ENCODE results near the gene TMEM123. TPM values are rescaled to one million over a fixed set of nuclear protein-coding genes. Genes with fewer than 3 reads are reported as not detected.

Gene TMEM123
- total and polyA plus RNA-seq, 2 of the 8 experiments (the other 6 are each of a cell fraction or from before 2014, with no cell fraction given), result 75.5 to 80.1 TPM

DNA sequence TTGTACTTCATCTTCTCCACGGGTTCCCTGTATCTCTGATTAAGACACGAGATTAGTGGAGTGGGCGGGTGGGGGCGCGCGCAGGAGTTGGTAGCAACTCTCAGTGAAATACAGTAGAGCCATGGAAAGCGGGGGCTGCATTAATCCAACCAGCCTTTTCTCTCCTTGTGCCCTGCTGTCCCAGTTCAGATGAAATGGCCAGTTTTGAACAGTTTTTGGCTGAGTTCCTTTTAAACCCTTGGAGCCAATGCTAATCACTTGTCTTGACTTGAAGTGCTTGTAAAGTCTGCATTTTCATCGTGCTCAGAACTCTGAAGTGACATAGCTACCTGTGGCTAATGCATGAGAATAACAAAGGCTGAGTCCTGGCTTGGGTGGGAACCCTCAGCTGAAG, 734 bp upstream of the TMEM123 start (continued):
- TF ChIP-seq, protein P1, sequence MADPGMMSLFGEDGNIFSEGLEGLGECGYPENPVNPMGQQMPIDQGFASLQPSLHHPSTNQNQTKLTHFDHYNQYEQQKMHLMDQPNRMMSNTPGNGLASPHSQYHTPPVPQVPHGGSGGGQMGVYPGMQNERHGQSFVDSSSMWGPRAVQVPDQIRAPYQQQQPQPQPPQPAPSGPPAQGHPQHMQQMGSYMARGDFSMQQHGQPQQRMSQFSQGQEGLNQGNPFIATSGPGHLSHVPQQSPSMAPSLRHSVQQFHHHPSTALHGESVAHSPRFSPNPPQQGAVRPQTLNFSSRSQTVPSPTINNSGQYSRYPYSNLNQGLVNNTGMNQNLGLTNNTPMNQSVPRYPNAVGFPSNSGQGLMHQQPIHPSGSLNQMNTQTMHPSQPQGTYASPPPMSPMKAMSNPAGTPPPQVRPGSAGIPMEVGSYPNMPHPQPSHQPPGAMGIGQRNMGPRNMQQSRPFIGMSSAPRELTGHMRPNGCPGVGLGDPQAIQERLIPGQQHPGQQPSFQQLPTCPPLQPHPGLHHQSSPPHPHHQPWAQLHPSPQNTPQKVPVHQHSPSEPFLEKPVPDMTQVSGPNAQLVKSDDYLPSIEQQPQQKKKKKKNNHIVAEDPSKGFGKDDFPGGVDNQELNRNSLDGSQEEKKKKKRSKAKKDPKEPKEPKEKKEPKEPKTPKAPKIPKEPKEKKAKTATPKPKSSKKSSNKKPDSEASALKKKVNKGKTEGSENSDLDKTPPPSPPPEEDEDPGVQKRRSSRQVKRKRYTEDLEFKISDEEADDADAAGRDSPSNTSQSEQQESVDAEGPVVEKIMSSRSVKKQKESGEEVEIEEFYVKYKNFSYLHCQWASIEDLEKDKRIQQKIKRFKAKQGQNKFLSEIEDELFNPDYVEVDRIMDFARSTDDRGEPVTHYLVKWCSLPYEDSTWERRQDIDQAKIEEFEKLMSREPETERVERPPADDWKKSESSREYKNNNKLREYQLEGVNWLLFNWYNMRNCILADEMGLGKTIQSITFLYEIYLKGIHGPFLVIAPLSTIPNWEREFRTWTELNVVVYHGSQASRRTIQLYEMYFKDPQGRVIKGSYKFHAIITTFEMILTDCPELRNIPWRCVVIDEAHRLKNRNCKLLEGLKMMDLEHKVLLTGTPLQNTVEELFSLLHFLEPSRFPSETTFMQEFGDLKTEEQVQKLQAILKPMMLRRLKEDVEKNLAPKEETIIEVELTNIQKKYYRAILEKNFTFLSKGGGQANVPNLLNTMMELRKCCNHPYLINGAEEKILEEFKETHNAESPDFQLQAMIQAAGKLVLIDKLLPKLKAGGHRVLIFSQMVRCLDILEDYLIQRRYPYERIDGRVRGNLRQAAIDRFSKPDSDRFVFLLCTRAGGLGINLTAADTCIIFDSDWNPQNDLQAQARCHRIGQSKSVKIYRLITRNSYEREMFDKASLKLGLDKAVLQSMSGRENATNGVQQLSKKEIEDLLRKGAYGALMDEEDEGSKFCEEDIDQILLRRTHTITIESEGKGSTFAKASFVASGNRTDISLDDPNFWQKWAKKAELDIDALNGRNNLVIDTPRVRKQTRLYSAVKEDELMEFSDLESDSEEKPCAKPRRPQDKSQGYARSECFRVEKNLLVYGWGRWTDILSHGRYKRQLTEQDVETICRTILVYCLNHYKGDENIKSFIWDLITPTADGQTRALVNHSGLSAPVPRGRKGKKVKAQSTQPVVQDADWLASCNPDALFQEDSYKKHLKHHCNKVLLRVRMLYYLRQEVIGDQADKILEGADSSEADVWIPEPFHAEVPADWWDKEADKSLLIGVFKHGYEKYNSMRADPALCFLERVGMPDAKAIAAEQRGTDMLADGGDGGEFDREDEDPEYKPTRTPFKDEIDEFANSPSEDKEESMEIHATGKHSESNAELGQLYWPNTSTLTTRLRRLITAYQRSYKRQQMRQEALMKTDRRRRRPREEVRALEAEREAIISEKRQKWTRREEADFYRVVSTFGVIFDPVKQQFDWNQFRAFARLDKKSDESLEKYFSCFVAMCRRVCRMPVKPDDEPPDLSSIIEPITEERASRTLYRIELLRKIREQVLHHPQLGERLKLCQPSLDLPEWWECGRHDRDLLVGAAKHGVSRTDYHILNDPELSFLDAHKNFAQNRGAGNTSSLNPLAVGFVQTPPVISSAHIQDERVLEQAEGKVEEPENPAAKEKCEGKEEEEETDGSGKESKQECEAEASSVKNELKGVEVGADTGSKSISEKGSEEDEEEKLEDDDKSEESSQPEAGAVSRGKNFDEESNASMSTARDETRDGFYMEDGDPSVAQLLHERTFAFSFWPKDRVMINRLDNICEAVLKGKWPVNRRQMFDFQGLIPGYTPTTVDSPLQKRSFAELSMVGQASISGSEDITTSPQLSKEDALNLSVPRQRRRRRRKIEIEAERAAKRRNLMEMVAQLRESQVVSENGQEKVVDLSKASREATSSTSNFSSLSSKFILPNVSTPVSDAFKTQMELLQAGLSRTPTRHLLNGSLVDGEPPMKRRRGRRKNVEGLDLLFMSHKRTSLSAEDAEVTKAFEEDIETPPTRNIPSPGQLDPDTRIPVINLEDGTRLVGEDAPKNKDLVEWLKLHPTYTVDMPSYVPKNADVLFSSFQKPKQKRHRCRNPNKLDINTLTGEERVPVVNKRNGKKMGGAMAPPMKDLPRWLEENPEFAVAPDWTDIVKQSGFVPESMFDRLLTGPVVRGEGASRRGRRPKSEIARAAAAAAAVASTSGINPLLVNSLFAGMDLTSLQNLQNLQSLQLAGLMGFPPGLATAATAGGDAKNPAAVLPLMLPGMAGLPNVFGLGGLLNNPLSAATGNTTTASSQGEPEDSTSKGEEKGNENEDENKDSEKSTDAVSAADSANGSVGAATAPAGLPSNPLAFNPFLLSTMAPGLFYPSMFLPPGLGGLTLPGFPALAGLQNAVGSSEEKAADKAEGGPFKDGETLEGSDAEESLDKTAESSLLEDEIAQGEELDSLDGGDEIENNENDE (IDR thresholded peaks at IDR 0.05; ENCODE audit: insufficient replicate concordance, low read length), result no peak
- TF ChIP-seq FOSL1 (IDR thresholded peaks at IDR 0.05; ENCODE audit: insufficient read depth, low read depth, low read length) (no peak), POLR2A (IDR thresholded peaks at IDR 0.05; ENCODE audit: control extremely low read depth in 1 of 2, low read depth in 2 of 2, low read length in 2 of 2) (peak in 1 of 2 experiments; percentile 36; a peak in 1 of 3 replicates), KDM5A (IDR thresholded peaks at IDR 0.05; ENCODE audit: low read length) (no peak)
- TF ChIP-seq, protein P2, sequence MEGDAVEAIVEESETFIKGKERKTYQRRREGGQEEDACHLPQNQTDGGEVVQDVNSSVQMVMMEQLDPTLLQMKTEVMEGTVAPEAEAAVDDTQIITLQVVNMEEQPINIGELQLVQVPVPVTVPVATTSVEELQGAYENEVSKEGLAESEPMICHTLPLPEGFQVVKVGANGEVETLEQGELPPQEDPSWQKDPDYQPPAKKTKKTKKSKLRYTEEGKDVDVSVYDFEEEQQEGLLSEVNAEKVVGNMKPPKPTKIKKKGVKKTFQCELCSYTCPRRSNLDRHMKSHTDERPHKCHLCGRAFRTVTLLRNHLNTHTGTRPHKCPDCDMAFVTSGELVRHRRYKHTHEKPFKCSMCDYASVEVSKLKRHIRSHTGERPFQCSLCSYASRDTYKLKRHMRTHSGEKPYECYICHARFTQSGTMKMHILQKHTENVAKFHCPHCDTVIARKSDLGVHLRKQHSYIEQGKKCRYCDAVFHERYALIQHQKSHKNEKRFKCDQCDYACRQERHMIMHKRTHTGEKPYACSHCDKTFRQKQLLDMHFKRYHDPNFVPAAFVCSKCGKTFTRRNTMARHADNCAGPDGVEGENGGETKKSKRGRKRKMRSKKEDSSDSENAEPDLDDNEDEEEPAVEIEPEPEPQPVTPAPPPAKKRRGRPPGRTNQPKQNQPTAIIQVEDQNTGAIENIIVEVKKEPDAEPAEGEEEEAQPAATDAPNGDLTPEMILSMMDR (IDR thresholded peaks at IDR 0.05; ENCODE audit: control extremely low read depth in 1 of 3, insufficient read depth in 1 of 3, low read depth in 1 of 3, low read length in 3 of 3), result no peak
